GM12878 (cell line): Measurements from ENCODE around the gene IPCEF1. TPM values are rescaled to one million over a fixed set of nuclear protein-coding genes. Genes with fewer than 3 reads are reported as not detected.

Experiments
- BACH1 ChIP-seq: fragments of 450-650 bp; IDR thresholded peaks from 2 replicates; pipeline ENCODE4 v1.6.1; 2017; ENCODE audit warnings: mild to moderate bottlenecking, borderline replicate concordance
- CHD2 ChIP-seq: IDR thresholded peaks from 2 replicates; pipeline ENCODE4 v1.6.1; 2011; ENCODE audit warnings: low read depth, low read length, improper control_type of control experiment, borderline replicate concordance
- EZH2 ChIP-seq: IDR thresholded peaks from 2 replicates; pipeline ENCODE4 v1.6.1; 2012; ENCODE audit warnings: low read depth, mild to moderate bottlenecking, control low read depth, inconsistent platforms, low read length, borderline replicate concordance; ENCODE audit not compliant: control insufficient read depth
- GATAD2B ChIP-seq: fragments of 450-650 bp; conservative IDR thresholded peaks from 2 replicates; pipeline ENCODE4 v1.6.1; 2017; ENCODE audit warnings: low read depth, mild to moderate bottlenecking, moderate library complexity
- HDAC2 ChIP-seq: fragments of 200-600 bp; sonication (generic); IDR thresholded peaks from 2 replicates; pipeline ENCODE4 v1.6.1; 2017
- IKZF2 ChIP-seq, 2 experiments: fragments of 450-650 bp; IDR thresholded peaks; 2 replicates each; pipeline ENCODE4 v1.6.1; 2017; ENCODE audit warnings: mild to moderate bottlenecking in 2 of 2, moderate library complexity in 2 of 2
- KDM1A ChIP-seq: fragments of 200-600 bp; sonication (generic); IDR thresholded peaks from 2 replicates; pipeline ENCODE4 v1.6.1; 2016; ENCODE audit warnings: borderline replicate concordance
- MTA3 ChIP-seq: IDR thresholded peaks from 2 replicates; pipeline ENCODE4 v1.6.1; 2012; ENCODE audit warnings: low read length, inconsistent platforms, borderline replicate concordance
- MYC ChIP-seq: IDR thresholded peaks from 2 replicates; pipeline ENCODE4 v1.6.1; 2011; ENCODE audit warnings: mild to moderate bottlenecking, low read length, moderate library complexity, inconsistent platforms; ENCODE audit not compliant: insufficient read depth, insufficient replicate concordance, insufficient read length, severe bottlenecking
- NFYA ChIP-seq: IDR thresholded peaks from 2 replicates; pipeline ENCODE4 v1.6.1; 2011; ENCODE audit warnings: low read depth, mild to moderate bottlenecking, low read length, improper control_type of control experiment, borderline replicate concordance
- NR2C1 ChIP-seq: fragments of 450-650 bp; IDR thresholded peaks from 2 replicates; pipeline ENCODE4 v1.6.1; 2017; ENCODE audit warnings: antibody characterized with exemption, mild to moderate bottlenecking, moderate library complexity
- PML ChIP-seq: IDR thresholded peaks from 2 replicates; pipeline ENCODE4 v1.6.1; 2012; ENCODE audit warnings: low read length, inconsistent platforms
- STAT1 ChIP-seq: fragments of 450-650 bp; conservative IDR thresholded peaks from 2 replicates; pipeline ENCODE4 v1.6.1; 2014; ENCODE audit warnings: antibody characterized with exemption, mild to moderate bottlenecking
- STAT3 ChIP-seq: IDR thresholded peaks from 2 replicates; pipeline ENCODE4 v1.6.1; 2011; ENCODE audit warnings: low read depth, low read length, improper control_type of control experiment
- SUZ12 ChIP-seq: fragments of 200-600 bp; sonication (generic); IDR thresholded peaks from one replicate; pipeline ENCODE4 v1.6.1; 2018; ENCODE audit warnings: antibody characterized with exemption, mild to moderate bottlenecking; ENCODE audit not compliant: unreplicated experiment
- TARDBP ChIP-seq: IDR thresholded peaks from 2 replicates; pipeline ENCODE4 v1.6.1; 2016; ENCODE audit warnings: borderline replicate concordance
- ZNF24 ChIP-seq: fragments of 450-650 bp; IDR thresholded peaks from 2 replicates; pipeline ENCODE4 v1.6.1; 2017; ENCODE audit warnings: antibody characterized with exemption, mild to moderate bottlenecking
- ZNF622 ChIP-seq: fragments of 450-650 bp; IDR thresholded peaks from 2 replicates; pipeline ENCODE4 v1.6.1; 2017; ENCODE audit warnings: mild to moderate bottlenecking, inconsistent platforms
- polyA plus RNA-seq, 11 experiments: library from polyadenylated mRNA; depleted of rRNA in 4 of 11; unstranded in 6 of 11; stranded (reverse) in 5 of 11; fragments of >200 nt; fragmentation: Nextera tagmentation in 4 of 11; fragmentation: Illumina TruSeq in 1 of 11; extraction: Ambion mirVana in 4 of 11; extraction: Trizol in 1 of 11; gene quantifications; 1 replicate in 1 of 11; 2 replicates in 10 of 11; pipeline versions ENCODE4 v1.2.1 to v1.2.3, GENCODE V29; 2011 to 2016; ENCODE audit warnings: inconsistent platforms in 2 of 11, missing spikeins in 2 of 11, low read depth in 1 of 11
- total RNA-seq, 4 experiments: library from RNA; depleted of rRNA in 3 of 4; stranded (reverse); fragments of >200 nt in 3 of 4; fragmentation: Illumina TruSeq in 1 of 4; extraction: Trizol in 1 of 4; gene quantifications; 2 replicates each; pipeline versions ENCODE4 v1.2.1 to v1.2.3, GENCODE V29; 2013 to 2021
- TF ChIP-seq, protein P1 (sequence below): IDR thresholded peaks from 2 replicates; pipeline ENCODE4 v1.6.1; 2012; ENCODE audit warnings: low read depth, low read length, improper control_type of control experiment

IPCEF1 gene
- total and polyA plus RNA-seq, 10 of the 15 experiments (the other 5 are each of a cell fraction or from before 2014, with no cell fraction given), result 1.3 to 137 (median 4.2) TPM

DNA sequence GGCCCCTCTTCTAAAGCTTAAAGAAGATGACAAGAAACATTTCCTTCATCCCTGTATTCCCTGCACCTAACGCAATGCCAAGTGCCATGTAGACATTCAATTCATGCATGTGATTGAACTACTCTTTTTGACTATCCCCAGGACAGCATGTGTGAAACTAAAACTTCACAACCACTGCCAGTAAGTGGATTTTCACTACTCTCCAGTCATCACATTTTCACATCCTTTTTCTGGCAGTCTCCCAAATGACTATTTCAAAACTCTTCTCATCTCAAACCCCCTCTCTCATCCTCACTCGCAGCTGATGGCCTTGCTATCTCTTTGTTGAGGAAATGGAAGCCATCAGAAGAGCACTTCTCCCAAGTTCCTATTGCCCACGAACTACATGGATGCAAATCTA lies 194.9 kb downstream of the IPCEF1 start (continued):
- TF ChIP-seq STAT3 (no peak), PML (no peak), ZNF622 (no peak), CHD2 (no peak), IKZF2 (IDR thresholded peaks at IDR 0.05) (peak; percentile 80 to 82), EZH2 (no peak), BACH1 (no peak), KDM1A (no peak), GATAD2B (no peak), ZNF24 (no peak), MTA3 (no peak), HDAC2 (no peak), NR2C1 (no peak), SUZ12 (no peak), STAT1 (no peak), NFYA (no peak), MYC (no peak), TARDBP (no peak)
- TF ChIP-seq, protein P1, sequence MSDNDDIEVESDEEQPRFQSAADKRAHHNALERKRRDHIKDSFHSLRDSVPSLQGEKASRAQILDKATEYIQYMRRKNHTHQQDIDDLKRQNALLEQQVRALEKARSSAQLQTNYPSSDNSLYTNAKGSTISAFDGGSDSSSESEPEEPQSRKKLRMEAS, result no peak
